ENCODE data around the gene KCNH2.

GRCh38 chr7:150962290-150962552 is 15.9 kb downstream of the KCNH2 start:
- TF ChIP-seq, protein P1, sequence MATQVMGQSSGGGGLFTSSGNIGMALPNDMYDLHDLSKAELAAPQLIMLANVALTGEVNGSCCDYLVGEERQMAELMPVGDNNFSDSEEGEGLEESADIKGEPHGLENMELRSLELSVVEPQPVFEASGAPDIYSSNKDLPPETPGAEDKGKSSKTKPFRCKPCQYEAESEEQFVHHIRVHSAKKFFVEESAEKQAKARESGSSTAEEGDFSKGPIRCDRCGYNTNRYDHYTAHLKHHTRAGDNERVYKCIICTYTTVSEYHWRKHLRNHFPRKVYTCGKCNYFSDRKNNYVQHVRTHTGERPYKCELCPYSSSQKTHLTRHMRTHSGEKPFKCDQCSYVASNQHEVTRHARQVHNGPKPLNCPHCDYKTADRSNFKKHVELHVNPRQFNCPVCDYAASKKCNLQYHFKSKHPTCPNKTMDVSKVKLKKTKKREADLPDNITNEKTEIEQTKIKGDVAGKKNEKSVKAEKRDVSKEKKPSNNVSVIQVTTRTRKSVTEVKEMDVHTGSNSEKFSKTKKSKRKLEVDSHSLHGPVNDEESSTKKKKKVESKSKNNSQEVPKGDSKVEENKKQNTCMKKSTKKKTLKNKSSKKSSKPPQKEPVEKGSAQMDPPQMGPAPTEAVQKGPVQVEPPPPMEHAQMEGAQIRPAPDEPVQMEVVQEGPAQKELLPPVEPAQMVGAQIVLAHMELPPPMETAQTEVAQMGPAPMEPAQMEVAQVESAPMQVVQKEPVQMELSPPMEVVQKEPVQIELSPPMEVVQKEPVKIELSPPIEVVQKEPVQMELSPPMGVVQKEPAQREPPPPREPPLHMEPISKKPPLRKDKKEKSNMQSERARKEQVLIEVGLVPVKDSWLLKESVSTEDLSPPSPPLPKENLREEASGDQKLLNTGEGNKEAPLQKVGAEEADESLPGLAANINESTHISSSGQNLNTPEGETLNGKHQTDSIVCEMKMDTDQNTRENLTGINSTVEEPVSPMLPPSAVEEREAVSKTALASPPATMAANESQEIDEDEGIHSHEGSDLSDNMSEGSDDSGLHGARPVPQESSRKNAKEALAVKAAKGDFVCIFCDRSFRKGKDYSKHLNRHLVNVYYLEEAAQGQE (IDR thresholded peaks at IDR 0.05; ENCODE audit: unreplicated experiment): no peak
- TF ChIP-seq EZH2 (IDR thresholded peaks at IDR 0.05; ENCODE audit: low read depth, unreplicated experiment): no peak
- no peak for TF ChIP-seq CTCF (conservative IDR thresholded peaks at IDR 0.05; ENCODE audit: low read depth in 2 of 2)
- no peak for TF ChIP-seq JUNB (IDR thresholded peaks at IDR 0.05; ENCODE audit: unreplicated experiment)
- TF ChIP-seq EZH2phosphoT487 (IDR thresholded peaks at IDR 0.05; ENCODE audit: unreplicated experiment): no peak
- TF ChIP-seq, protein P2, sequence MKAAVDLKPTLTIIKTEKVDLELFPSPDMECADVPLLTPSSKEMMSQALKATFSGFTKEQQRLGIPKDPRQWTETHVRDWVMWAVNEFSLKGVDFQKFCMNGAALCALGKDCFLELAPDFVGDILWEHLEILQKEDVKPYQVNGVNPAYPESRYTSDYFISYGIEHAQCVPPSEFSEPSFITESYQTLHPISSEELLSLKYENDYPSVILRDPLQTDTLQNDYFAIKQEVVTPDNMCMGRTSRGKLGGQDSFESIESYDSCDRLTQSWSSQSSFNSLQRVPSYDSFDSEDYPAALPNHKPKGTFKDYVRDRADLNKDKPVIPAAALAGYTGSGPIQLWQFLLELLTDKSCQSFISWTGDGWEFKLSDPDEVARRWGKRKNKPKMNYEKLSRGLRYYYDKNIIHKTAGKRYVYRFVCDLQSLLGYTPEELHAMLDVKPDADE (IDR thresholded peaks at IDR 0.05): no peak
- TF ChIP-seq POLR2AphosphoS5 (IDR thresholded peaks at IDR 0.05; ENCODE audit: low read depth): no peak
- TF ChIP-seq ZNF331 (CRISPR knock-in tag; IDR thresholded peaks at IDR 0.05; ENCODE audit: low read depth): no peak
- TF ChIP-seq, protein P3, sequence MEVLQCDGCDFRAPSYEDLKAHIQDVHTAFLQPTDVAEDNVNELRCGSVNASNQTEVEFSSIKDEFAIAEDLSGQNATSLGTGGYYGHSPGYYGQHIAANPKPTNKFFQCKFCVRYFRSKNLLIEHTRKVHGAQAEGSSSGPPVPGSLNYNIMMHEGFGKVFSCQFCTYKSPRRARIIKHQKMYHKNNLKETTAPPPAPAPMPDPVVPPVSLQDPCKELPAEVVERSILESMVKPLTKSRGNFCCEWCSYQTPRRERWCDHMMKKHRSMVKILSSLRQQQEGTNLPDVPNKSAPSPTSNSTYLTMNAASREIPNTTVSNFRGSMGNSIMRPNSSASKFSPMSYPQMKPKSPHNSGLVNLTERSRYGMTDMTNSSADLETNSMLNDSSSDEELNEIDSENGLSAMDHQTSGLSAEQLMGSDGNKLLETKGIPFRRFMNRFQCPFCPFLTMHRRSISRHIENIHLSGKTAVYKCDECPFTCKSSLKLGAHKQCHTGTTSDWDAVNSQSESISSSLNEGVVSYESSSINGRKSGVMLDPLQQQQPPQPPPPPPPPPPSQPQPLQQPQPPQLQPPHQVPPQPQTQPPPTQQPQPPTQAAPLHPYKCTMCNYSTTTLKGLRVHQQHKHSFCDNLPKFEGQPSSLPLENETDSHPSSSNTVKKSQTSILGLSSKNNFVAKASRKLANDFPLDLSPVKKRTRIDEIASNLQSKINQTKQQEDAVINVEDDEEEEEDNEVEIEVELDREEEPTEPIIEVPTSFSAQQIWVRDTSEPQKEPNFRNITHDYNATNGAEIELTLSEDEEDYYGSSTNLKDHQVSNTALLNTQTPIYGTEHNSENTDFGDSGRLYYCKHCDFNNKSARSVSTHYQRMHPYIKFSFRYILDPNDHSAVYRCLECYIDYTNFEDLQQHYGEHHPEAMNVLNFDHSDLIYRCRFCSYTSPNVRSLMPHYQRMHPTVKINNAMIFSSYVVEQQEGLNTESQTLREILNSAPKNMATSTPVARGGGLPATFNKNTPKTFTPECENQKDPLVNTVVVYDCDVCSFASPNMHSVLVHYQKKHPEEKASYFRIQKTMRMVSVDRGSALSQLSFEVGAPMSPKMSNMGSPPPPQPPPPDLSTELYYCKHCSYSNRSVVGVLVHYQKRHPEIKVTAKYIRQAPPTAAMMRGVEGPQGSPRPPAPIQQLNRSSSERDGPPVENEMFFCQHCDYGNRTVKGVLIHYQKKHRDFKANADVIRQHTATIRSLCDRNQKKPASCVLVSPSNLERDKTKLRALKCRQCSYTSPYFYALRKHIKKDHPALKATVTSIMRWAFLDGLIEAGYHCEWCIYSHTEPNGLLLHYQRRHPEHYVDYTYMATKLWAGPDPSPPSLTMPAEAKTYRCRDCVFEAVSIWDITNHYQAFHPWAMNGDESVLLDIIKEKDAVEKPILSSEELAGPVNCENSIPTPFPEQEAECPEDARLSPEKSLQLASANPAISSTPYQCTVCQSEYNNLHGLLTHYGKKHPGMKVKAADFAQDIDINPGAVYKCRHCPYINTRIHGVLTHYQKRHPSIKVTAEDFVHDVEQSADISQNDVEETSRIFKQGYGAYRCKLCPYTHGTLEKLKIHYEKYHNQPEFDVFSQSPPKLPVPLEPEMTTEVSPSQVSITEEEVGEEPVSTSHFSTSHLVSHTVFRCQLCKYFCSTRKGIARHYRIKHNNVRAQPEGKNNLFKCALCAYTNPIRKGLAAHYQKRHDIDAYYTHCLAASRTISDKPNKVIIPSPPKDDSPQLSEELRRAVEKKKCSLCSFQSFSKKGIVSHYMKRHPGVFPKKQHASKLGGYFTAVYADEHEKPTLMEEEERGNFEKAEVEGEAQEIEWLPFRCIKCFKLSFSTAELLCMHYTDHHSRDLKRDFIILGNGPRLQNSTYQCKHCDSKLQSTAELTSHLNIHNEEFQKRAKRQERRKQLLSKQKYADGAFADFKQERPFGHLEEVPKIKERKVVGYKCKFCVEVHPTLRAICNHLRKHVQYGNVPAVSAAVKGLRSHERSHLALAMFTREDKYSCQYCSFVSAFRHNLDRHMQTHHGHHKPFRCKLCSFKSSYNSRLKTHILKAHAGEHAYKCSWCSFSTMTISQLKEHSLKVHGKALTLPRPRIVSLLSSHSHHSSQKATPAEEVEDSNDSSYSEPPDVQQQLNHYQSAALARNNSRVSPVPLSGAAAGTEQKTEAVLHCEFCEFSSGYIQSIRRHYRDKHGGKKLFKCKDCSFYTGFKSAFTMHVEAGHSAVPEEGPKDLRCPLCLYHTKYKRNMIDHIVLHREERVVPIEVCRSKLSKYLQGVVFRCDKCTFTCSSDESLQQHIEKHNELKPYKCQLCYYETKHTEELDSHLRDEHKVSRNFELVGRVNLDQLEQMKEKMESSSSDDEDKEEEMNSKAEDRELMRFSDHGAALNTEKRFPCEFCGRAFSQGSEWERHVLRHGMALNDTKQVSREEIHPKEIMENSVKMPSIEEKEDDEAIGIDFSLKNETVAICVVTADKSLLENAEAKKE (CRISPR knock-in tag; IDR thresholded peaks at IDR 0.05): no peak
- no peak for TF ChIP-seq STAT1 (IDR thresholded peaks at IDR 0.05; ENCODE audit: unreplicated experiment)
- no peak for TF ChIP-seq CREB1 (CRISPR knock-in tag; IDR thresholded peaks at IDR 0.05; ENCODE audit: low read depth)
- no peak for TF ChIP-seq ZNF114 (CRISPR knock-in tag; IDR thresholded peaks at IDR 0.05)
- no peak for TF ChIP-seq NANOG (IDR thresholded peaks at IDR 0.05; ENCODE audit: borderline replicate concordance)

All from GM23338 (cell line).